IMR-90 (cell line): ENCODE measurements around the gene OR4F6. TPM values are rescaled to one million over a fixed set of nuclear protein-coding genes. Genes with fewer than 3 reads are reported as not detected.
"Not testable (repeated sequence)": the region's sequence is repeated elsewhere in the genome, so short reads cannot be mapped to it uniquely, and the experiment has no call there.

ENCODE experiments used
- ATAC-seq: fragments of 200-7000 bp; cut with Tn5 transposase; 2 replicates; pipeline ENCODE4 v1.9.1; 2020; ENCODE audit warnings: low read depth, mild to moderate bottlenecking, moderate library complexity
- Bru-seq: library from RNA; stranded (reverse); fragments of 400-500 nt; gene quantifications from one replicate; lab custom pipeline; 2021; lab: Mats Ljungman, UMichigan
- BruChase-seq, 2 experiments: library from RNA; stranded (reverse); fragments of 400-500 nt; gene quantifications; one replicate each; lab custom pipeline; 2021; lab: Mats Ljungman, UMichigan
- BruUV-seq: library from RNA; stranded (reverse); fragments of 400-500 nt; replicated peaks from 2 replicates; lab custom pipeline; 2021; lab: Mats Ljungman, UMichigan
- CTCF ChIA-PET: fragments of 300-600 bp; formaldehyde crosslinking; extraction: SDS; loops from one replicate; lab custom pipeline; 2021; ENCODE audit warnings: antibody characterized with exemption; lab: Yijun Ruan, JAX
- POLR2A ChIA-PET: fragments of 300-600 bp; sonication (Branson Sonifier 250); formaldehyde crosslinking; loops from one replicate; lab custom pipeline; 2022; ENCODE audit warnings: antibody characterized with exemption; ENCODE audit not compliant: unreplicated experiment; lab: Charles Lee
- DNase-seq: peaks from one replicate; pipeline ENCODE4 v3.0.0; 2013
- H2AFZ ChIP-seq: replicated peaks from 2 replicates; pipeline ENCODE3; 2013; ENCODE audit warnings: low read length, mild to moderate bottlenecking; ENCODE audit not compliant: poor library complexity
- H2AK5ac ChIP-seq: 2 replicates; pipeline ENCODE4 v1.6.1; 2013; ENCODE audit warnings: low read depth, low read length, inconsistent platforms
- H2AK9ac ChIP-seq: replicated peaks from 2 replicates; pipeline ENCODE3; 2013; ENCODE audit warnings: mild to moderate bottlenecking, low read depth, low read length, moderate library complexity; ENCODE audit not compliant: poor library complexity
- H2BK120ac ChIP-seq: 2 replicates; pipeline ENCODE4 v1.6.1; 2013; ENCODE audit warnings: low read depth, low read length, inconsistent platforms
- H2BK15ac ChIP-seq: 3 replicates; pipeline ENCODE4 v1.6.1; 2013; ENCODE audit warnings: low read depth, low read length, inconsistent platforms
- H2BK20ac ChIP-seq: 2 replicates; pipeline ENCODE4 v1.6.1; 2013; ENCODE audit warnings: low read depth, mild to moderate bottlenecking, inconsistent platforms, low read length, moderate library complexity
- H2BK5ac ChIP-seq: 2 replicates; pipeline ENCODE4 v1.6.1; 2013; ENCODE audit warnings: mild to moderate bottlenecking, low read depth, low read length, inconsistent platforms; ENCODE audit not compliant: poor library complexity, severe bottlenecking
- H3K14ac ChIP-seq: replicated peaks from 2 replicates; pipeline ENCODE4 v1.6.1; 2013; ENCODE audit warnings: low read depth, low read length, inconsistent platforms
- H3K18ac ChIP-seq: 2 replicates; pipeline ENCODE4 v1.6.1; 2013; ENCODE audit warnings: low read depth, low read length, control low read depth
- H3K23ac ChIP-seq: 2 replicates; pipeline ENCODE4 v1.6.1; 2013; ENCODE audit warnings: low read depth, low read length, inconsistent platforms
- H3K27ac ChIP-seq: 2 replicates; pipeline ENCODE4 v1.5.1; 2013; ENCODE audit warnings: mild to moderate bottlenecking, control low read depth, low read length; ENCODE audit not compliant: insufficient read depth
- H3K27me3 ChIP-seq: 2 replicates; pipeline ENCODE4 v1.6.1; 2013; ENCODE audit warnings: low read length; ENCODE audit not compliant: control insufficient read depth, insufficient read depth
- H3K36me3 ChIP-seq: 2 replicates; pipeline ENCODE4 v1.6.1; 2013; ENCODE audit warnings: low read length, mixed read lengths; ENCODE audit not compliant: control insufficient read depth, insufficient read depth
- H3K4ac ChIP-seq: 2 replicates; pipeline ENCODE4 v1.6.1; 2013; ENCODE audit warnings: low read depth, low read length, inconsistent platforms
- H3K4me1 ChIP-seq: 2 replicates; pipeline ENCODE4 v1.6.1; 2013; ENCODE audit warnings: low read length, mixed read lengths; ENCODE audit not compliant: control insufficient read depth, insufficient read depth
- H3K4me2 ChIP-seq: 2 replicates; pipeline ENCODE4 v1.6.1; 2013; ENCODE audit warnings: low read depth, mild to moderate bottlenecking, control low read depth, low read length, moderate library complexity
- H3K4me3 ChIP-seq: 2 replicates; pipeline ENCODE4 v1.5.1; 2013; ENCODE audit warnings: low read depth, mild to moderate bottlenecking, control low read depth, low read length, moderate library complexity; ENCODE audit not compliant: insufficient read depth
- H3K56ac ChIP-seq: 2 replicates; pipeline ENCODE4 v1.6.1; 2013; ENCODE audit warnings: low read length, inconsistent platforms; ENCODE audit not compliant: insufficient read depth; ENCODE audit errors: extremely low read depth
- H3K79me1 ChIP-seq, 2 experiments: 2 replicates each; pipeline ENCODE4 v1.6.1; 2013; ENCODE audit warnings: low read length in 2 of 2, inconsistent platforms in 1 of 2, low read depth in 1 of 2
- H3K9ac ChIP-seq: 2 replicates; pipeline ENCODE4 v1.6.1; 2013; ENCODE audit warnings: low read depth, low read length, control low read depth
- H3K9me1 ChIP-seq: 2 replicates; pipeline ENCODE4 v1.6.1; 2013; ENCODE audit warnings: low read length, inconsistent platforms; ENCODE audit not compliant: insufficient read depth
- H3K9me3 ChIP-seq: 2 replicates; pipeline ENCODE4 v1.6.1; 2013; ENCODE audit warnings: low read length; ENCODE audit not compliant: control insufficient read depth, insufficient read depth
- H4K20me1 ChIP-seq: 2 replicates; pipeline ENCODE4 v1.6.1; 2013; ENCODE audit warnings: low read length, inconsistent platforms; ENCODE audit not compliant: insufficient read depth
- H4K5ac ChIP-seq: 2 replicates; pipeline ENCODE4 v1.6.1; 2013; ENCODE audit warnings: mild to moderate bottlenecking, low read depth, low read length, control low read depth
- H4K8ac ChIP-seq, 2 experiments: 2 replicates each; pipeline ENCODE4 v1.6.1; 2013; ENCODE audit warnings: low read depth in 2 of 2, low read length in 2 of 2, control low read depth in 1 of 2, inconsistent platforms in 1 of 2
- H4K91ac ChIP-seq: 2 replicates; pipeline ENCODE4 v1.6.1; 2013; ENCODE audit warnings: low read depth, low read length, inconsistent platforms; ENCODE audit not compliant: insufficient read depth
- SMC3 ChIP-seq: fragments of 150-350 bp; IDR thresholded peaks from 2 replicates; pipeline ENCODE4 v1.6.1; 2016; ENCODE audit warnings: low read depth, mild to moderate bottlenecking, antibody characterized with exemption, low read length, moderate library complexity
- WGBS, 2 experiments: methylation state at CpG; one replicate each; pipeline versions ENCODE4 v1.1.5 to v1.1.7; 2013; ENCODE audit warnings: missing lambda C conversion rate in 2 of 2; ENCODE audit not compliant: insufficient read length in 1 of 2; ENCODE audit errors: extremely low coverage in 2 of 2; 5-methylcytosine and 5-hydroxymethylcytosine counted together
- dilution Hi-C: fragments of 300-500 bp; cut with HindIII; formaldehyde crosslinking; loops from one replicate; pipeline ENCODE4 v1.14.3; 2018; ENCODE audit warnings: low sequenced_read_pairs; ENCODE audit not compliant: unreplicated experiment
- in situ Hi-C: fragments of 300-500 bp; cut with MboI; formaldehyde crosslinking; loops from 3 replicates; pipeline ENCODE4 v1.14.3; 2019; ENCODE audit warnings: low sequenced_read_pairs, inconsistent platforms, mixed read lengths
- intact Hi-C: fragments of 100-400 bp; cut with micrococcal nuclease; formaldehyde crosslinking; loops from 2 replicates; pipeline ENCODE4 v1.10.0; 2022
- long read RNA-seq: library from polyadenylated mRNA; unstranded; transcript quantifications from one replicate; pipeline ENCODE4 v2.0.0, GENCODE V29; 2021; ENCODE audit not compliant: unreplicated experiment
- polyA plus RNA-seq, 3 experiments: library from polyadenylated mRNA; depleted of rRNA; stranded (reverse); fragments of >200 nt; gene quantifications; 2 replicates each; pipeline ENCODE4 v1.2.3, GENCODE V29; 2012; ENCODE audit warnings: low replicate concordance in 1 of 3
- total RNA-seq: library from RNA; depleted of rRNA; stranded (reverse); fragments of >200 nt; gene quantifications from 2 replicates; pipeline ENCODE4 v1.2.3, GENCODE V29; 2012; rRNA removed

Gene OR4F6
- total RNA-seq (not detected in 2 replicates), polyA plus RNA-seq (2012; rRNA removed) (not detected in 2 replicates), Bru-seq, nascent RNA (not detected), BruChase-seq, experiment 1, labeled RNA remaining after a 6-hour chase (percentile 28 among the genes with signal in this experiment), BruChase-seq, experiment 2, labeled RNA remaining after a 2-hour chase (percentile 22 among the genes with signal in this experiment)
- not detected in 2 replicates for polyA plus RNA-seq (2012; cell fraction: cytosol; rRNA removed)
- not detected in 2 replicates for polyA plus RNA-seq (2012; cell fraction: nucleus; rRNA removed; ENCODE audit: low replicate concordance)
- long read RNA-seq, result 0 reads

GRCh38 chr15:101803209-101803608 lies at the start of gene OR4F6:
OR4F6 (plus strand) TSS chr15:101803509; CDS start chr15:101805720, 2,211 bp downstream.
- H3K4me3 ChIP-seq, result no peak within 1 kb of the TSS
- no peak for DNase-seq
- H3K4me1 ChIP-seq, result peaks cover 10% of the 10 kb centered on the region
- no TSS peak for BruUV-seq
- H2BK15ac ChIP-seq, result peak within 1 kb of the TSS; percentile 25; the same call in 2 of the 3 replicates
- no peaks in the 10 kb centered on the region for H4K20me1 ChIP-seq
- in situ Hi-C loops (no loop called here), dilution Hi-C loops (no loop called here), intact Hi-C loops (no loop called here)
- H3K14ac ChIP-seq, result peak within 1 kb of the TSS; percentile 77
- no peaks in the 10 kb centered on the region for H3K36me3 ChIP-seq
- peak within 1 kb of the TSS; percentile 78 for H4K5ac ChIP-seq
- peak within 1 kb of the TSS; percentile 86 for H2BK5ac ChIP-seq
- H2AK9ac ChIP-seq, result no peak within 1 kb of the TSS
- ChIA-PET CTCF (no interaction called here), POLR2A (no interaction called here)
- H4K91ac ChIP-seq, result peak within 1 kb of the TSS; percentile 62; the same call in 1 of the 2 replicates
- H2BK120ac ChIP-seq, result peak within 1 kb of the TSS; percentile 60
- H3K18ac ChIP-seq, result peak within 1 kb of the TSS; percentile 84
- 0 out of 2 replicates have a peak, but pooled peaks cover 2% of the 10 kb centered on the region for H3K9me3 ChIP-seq
- WGBS, 2 experiments, result 86% methylated on average over 1 of the region's 2 CpGs; no CpG with 5 or more reads in 1 of the 2 experiments
- peak within 1 kb of the TSS; percentile 83; the same call in 1 of the 2 replicates for H2AK5ac ChIP-seq
- H2BK20ac ChIP-seq, result peak within 1 kb of the TSS; percentile 87
- no peak within 1 kb of the TSS for H3K27ac ChIP-seq
- H3K4me2 ChIP-seq, result peak within 1 kb of the TSS; percentile 55; the same call in 1 of the 2 replicates
- no peak within 1 kb of the TSS for H3K56ac ChIP-seq
- H3K23ac ChIP-seq, result peak within 1 kb of the TSS; percentile 53
- H3K79me1 ChIP-seq, result no peaks in the 10 kb centered on the region
- no peaks in the 10 kb centered on the region for H3K27me3 ChIP-seq
- H3K4ac ChIP-seq, result peak within 1 kb of the TSS; percentile 78
- no peak for TF ChIP-seq SMC3
- peak within 1 kb of the TSS in 1 of 2 experiments; percentile 29; a peak in 2 of 4 replicates for H4K8ac ChIP-seq
- ATAC-seq, result no peak
- H2AFZ ChIP-seq, result no peak within 1 kb of the TSS
- H3K9ac ChIP-seq, result no peak within 1 kb of the TSS
- H3K9me1 ChIP-seq, result 0 out of 2 replicates have a peak, but pooled peaks cover 3% of the 10 kb centered on the region

GRCh38 chr15:101764669-101765339 lies 38.5 kb upstream of the OR4F6 start:
- H2BK20ac ChIP-seq, H3K4ac ChIP-seq, H3K4me2 ChIP-seq, H3K9ac ChIP-seq, H3K4me1 ChIP-seq, H3K27ac ChIP-seq, H2BK5ac ChIP-seq, H3K23ac ChIP-seq, H4K91ac ChIP-seq, H2AK9ac ChIP-seq, H2BK120ac ChIP-seq, intact Hi-C loops, POLR2A ChIA-PET, H4K20me1 ChIP-seq, H3K9me3 ChIP-seq, H3K18ac ChIP-seq, H3K9me1 ChIP-seq, H2BK15ac ChIP-seq, H3K56ac ChIP-seq, H3K14ac ChIP-seq, H4K8ac ChIP-seq, H3K36me3 ChIP-seq, CTCF ChIA-PET, H2AK5ac ChIP-seq, H2AFZ ChIP-seq, H3K79me1 ChIP-seq, H3K4me3 ChIP-seq, DNase-seq, H3K27me3 ChIP-seq, dilution Hi-C loops, H4K5ac ChIP-seq, BruUV-seq: not testable (repeated sequence)
- in situ Hi-C loops, result loop anchor here (10.0 kb wide), 1 partner anchor 1970 kb away; no protein-coding TSS in a partner anchor
- ATAC-seq, result peak; percentile 89
- WGBS, 2 experiments, result 89% methylated on average over 7 of the region's 23 CpGs; no CpG with 5 or more reads in 1 of the 2 experiments
